GM10266 (cell line): ENCODE data around the gene TPI1.
"Not testable (repeated sequence)": the region's sequence is repeated elsewhere in the genome, so short reads cannot be mapped to it uniquely, and the experiment has no call there.

Experiments
- DNase-seq: peaks from one replicate; pipeline ENCODE4 v3.0.0; 2012; ENCODE audit errors: extremely low spot score
- CTCF ChIP-seq: IDR thresholded peaks from 2 replicates; pipeline ENCODE4 v1.5.1; 2012; ENCODE audit warnings: mild to moderate bottlenecking, low read depth; ENCODE audit not compliant: control insufficient read depth, insufficient read depth; ENCODE audit errors: missing control alignments

TPI1 gene

GRCh38 chr12:6887460-6887859 lies 20.1 kb downstream of the TPI1 start:
- TF ChIP-seq CTCF, result no peak
- DNase-seq, result no peak

- no peak for TF ChIP-seq CTCF
- no peak for DNase-seq
These were observed 21.0 kb downstream of the TPI1 start for GRCh38 chr12:6888360-6888759.

GRCh38 chr12:6888794-6889193 lies 21.5 kb downstream of the TPI1 start:
- not testable (repeated sequence) for DNase-seq

- not testable (repeated sequence) for DNase-seq
These were observed 22.6 kb downstream of the TPI1 start for GRCh38 chr12:6889775-6890573.

- peak; percentile 97 for DNase-seq
- peak; percentile 92 for TF ChIP-seq CTCF
These were observed 23.7 kb downstream of the TPI1 start for GRCh38 chr12:6890789-6891645.

- DNase-seq, result no peak
- no peak for TF ChIP-seq CTCF
These were observed 24.3 kb downstream of the TPI1 start for GRCh38 chr12:6891646-6892001.

GRCh38 chr12:6892683-6893082 lies 25.4 kb downstream of the TPI1 start:
- not testable (repeated sequence) for DNase-seq

GRCh38 chr12:6894321-6894720 lies 27.0 kb downstream of the TPI1 start:
- TF ChIP-seq CTCF, result no peak
- no peak for DNase-seq
